Measurements from ENCODE around the gene SLC22A1.
"Not testable (repeated sequence)": the region's sequence is repeated elsewhere in the genome, so short reads cannot be mapped to it uniquely, and the experiment has no call there.

The SLC22A1 gene

GRCh38 chr6:160122744-160123143 is 1.1 kb downstream of the SLC22A1 start:
- peaks cover under 1 to 2% of the 10 kb centered on the region in 2 donors for H3K9me3 Mint-ChIP-seq
- DNase-seq (no peak), ATAC-seq (replicated peaks) (no peak)
- peaks cover 40 to 60% of the 10 kb centered on the region in 2 donors for H3K36me3 Mint-ChIP-seq
- no peaks in the 10 kb centered on the region for H3K4me1 Mint-ChIP-seq
- H3K27ac Mint-ChIP-seq: no peak overlapping the region
- H3K27me3 Mint-ChIP-seq: no peaks in the 10 kb centered on the region
- no peak overlapping the region for H3K4me3 Mint-ChIP-seq

GRCh38 chr6:160124007-160124406 is 2.4 kb downstream of the SLC22A1 start:
- Mint-ChIP-seq H3K27me3 (no peaks in the 10 kb centered on the region), H3K36me3 (peaks cover 31 to 54% of the 10 kb centered on the region in 2 donors), H3K4me1 (no peaks in the 10 kb centered on the region), H3K27ac (no peak overlapping the region), H3K9me3 (no peaks in the 10 kb centered on the region), H3K4me3 (no peak overlapping the region)
- no peak for DNase-seq
- ATAC-seq (replicated peaks): no peak

GRCh38 chr6:160124605-160125004 is 3.0 kb downstream of the SLC22A1 start:
- Mint-ChIP-seq H3K27ac (no peak overlapping the region), H3K4me3 (no peak overlapping the region), H3K4me1 (no peaks in the 10 kb centered on the region), H3K9me3 (no peaks in the 10 kb centered on the region), H3K27me3 (no peaks in the 10 kb centered on the region), H3K36me3 (peaks cover 29 to 51% of the 10 kb centered on the region in 2 donors)
- ATAC-seq (replicated peaks): no peak
- DNase-seq: no peak

GRCh38 chr6:160125105-160125504 is 3.5 kb downstream of the SLC22A1 start:
- H3K27ac Mint-ChIP-seq; H3K27me3 Mint-ChIP-seq; H3K4me3 Mint-ChIP-seq; DNase-seq; H3K4me1 Mint-ChIP-seq; H3K9me3 Mint-ChIP-seq; ATAC-seq (replicated peaks): not testable (repeated sequence)
- peaks cover 28 to 47% of the 10 kb centered on the region in 2 donors for H3K36me3 Mint-ChIP-seq

- DNase-seq (no peak), ATAC-seq (replicated peaks) (no peak)
- Mint-ChIP-seq H3K9me3 (no peaks in the 10 kb centered on the region), H3K36me3 (peaks cover 24 to 48% of the 10 kb centered on the region in 2 donors), H3K27me3 (no peaks in the 10 kb centered on the region), H3K4me3 (no peak overlapping the region), H3K27ac (no peak overlapping the region), H3K4me1 (peaks cover 0 to 1% of the 10 kb centered on the region in 2 donors)
Observed at GRCh38 chr6:160127270-160128124, 5.9 kb downstream of the SLC22A1 start.

GRCh38 chr6:160128125-160128683 is 6.6 kb downstream of the SLC22A1 start:
- Mint-ChIP-seq H3K36me3 (peaks cover 23 to 51% of the 10 kb centered on the region in 2 donors), H3K4me1 (peaks cover 0 to 1% of the 10 kb centered on the region in 2 donors), H3K27ac (no peak overlapping the region), H3K27me3 (no peaks in the 10 kb centered on the region), H3K4me3 (no peak overlapping the region), H3K9me3 (no peaks in the 10 kb centered on the region)
- no peak for ATAC-seq (replicated peaks)
- DNase-seq: no peak

- Mint-ChIP-seq H3K4me3 (no peak overlapping the region), H3K27me3 (no peaks in the 10 kb centered on the region), H3K9me3 (peaks cover under 1 to 4% of the 10 kb centered on the region in 2 donors), H3K4me1 (peaks cover 0 to 1% of the 10 kb centered on the region in 2 donors), H3K36me3 (peaks cover 23 to 47% of the 10 kb centered on the region in 2 donors), H3K27ac (no peak overlapping the region)
- ATAC-seq (replicated peaks): peak in 1 of 2 donors; percentile 18
- DNase-seq: no peak
Observed at GRCh38 chr6:160128879-160129516, 7.4 kb downstream of the SLC22A1 start.

GRCh38 chr6:160129881-160130615 is 8.4 kb downstream of the SLC22A1 start:
- peaks cover 2 to 4% of the 10 kb centered on the region in 2 donors for H3K9me3 Mint-ChIP-seq
- H3K27ac Mint-ChIP-seq: no peak overlapping the region
- H3K36me3 Mint-ChIP-seq: peaks cover 19 to 43% of the 10 kb centered on the region in 2 donors
- DNase-seq (no peak), ATAC-seq (replicated peaks) (no peak)
- H3K4me1 Mint-ChIP-seq: peaks cover 0 to 1% of the 10 kb centered on the region in 2 donors
- H3K4me3 Mint-ChIP-seq: no peak overlapping the region
- H3K27me3 Mint-ChIP-seq: no peaks in the 10 kb centered on the region

- H3K9me3 Mint-ChIP-seq: peaks cover 2 to 4% of the 10 kb centered on the region in 2 donors
- no peaks in the 10 kb centered on the region for H3K27me3 Mint-ChIP-seq
- ATAC-seq (replicated peaks) (no peak), DNase-seq (no peak)
- peaks cover 19 to 45% of the 10 kb centered on the region in 2 donors for H3K36me3 Mint-ChIP-seq
- H3K4me3 Mint-ChIP-seq: no peak overlapping the region
- H3K27ac Mint-ChIP-seq: peak overlapping the region; percentile 14
- peaks cover 0 to 1% of the 10 kb centered on the region in 2 donors for H3K4me1 Mint-ChIP-seq
Observed at GRCh38 chr6:160130729-160131484, 9.3 kb downstream of the SLC22A1 start.

GRCh38 chr6:160131636-160132296 is 10.2 kb downstream of the SLC22A1 start:
- DNase-seq (no peak), ATAC-seq (replicated peaks) (no peak)
- Mint-ChIP-seq H3K4me3 (no peak overlapping the region), H3K4me1 (peaks cover 0 to 1% of the 10 kb centered on the region in 2 donors), H3K27ac (no peak overlapping the region), H3K36me3 (peaks cover 19 to 45% of the 10 kb centered on the region in 2 donors), H3K27me3 (no peaks in the 10 kb centered on the region), H3K9me3 (peaks cover 2 to 4% of the 10 kb centered on the region in 2 donors)

- Mint-ChIP-seq H3K36me3 (peaks cover 18 to 42% of the 10 kb centered on the region in 2 donors), H3K27me3 (peaks cover 0 to under 1% of the 10 kb centered on the region in 2 donors), H3K4me1 (peaks cover 0 to 1% of the 10 kb centered on the region in 2 donors), H3K9me3 (peaks cover 2 to 4% of the 10 kb centered on the region in 2 donors), H3K27ac (no peak overlapping the region), H3K4me3 (no peak overlapping the region)
- ATAC-seq (replicated peaks) (no peak), DNase-seq (no peak)
Observed at GRCh38 chr6:160132297-160132637, 10.7 kb downstream of the SLC22A1 start.

- ATAC-seq (replicated peaks): no peak
- H3K36me3 Mint-ChIP-seq: peaks cover 18 to 37% of the 10 kb centered on the region in 2 donors
- H3K27ac Mint-ChIP-seq: no peak overlapping the region
- H3K27me3 Mint-ChIP-seq: peaks cover 3 to 6% of the 10 kb centered on the region in 2 donors
- H3K9me3 Mint-ChIP-seq: peaks cover 2 to 4% of the 10 kb centered on the region in 2 donors
- no peak for DNase-seq
- no peak overlapping the region for H3K4me3 Mint-ChIP-seq
- peaks cover 0 to 1% of the 10 kb centered on the region in 2 donors for H3K4me1 Mint-ChIP-seq
Observed at GRCh38 chr6:160132776-160133338, 11.2 kb downstream of the SLC22A1 start.

Data from stimulated activated naive B cell treated with anti-CD40 and anti-IgM and Interleukin-4, amounts not matched to agents 10 μg/mL and 1 μg/mL and 100 μg/mL, for 72 hours (primary cell).